GM18868 (cell line): Measurements from ENCODE around the gene CAVIN3.

Source experiments
- ATAC-seq: cut with Tn5 transposase; IDR thresholded peaks from one replicate; pipeline ENCODE4 v1.9.1; 2021; ENCODE audit warnings: mild to moderate bottlenecking, moderate library complexity; ENCODE audit not compliant: unreplicated experiment

CAVIN3 gene

GRCh38 chr11:6320411-6321155 is at the start of gene CAVIN3:
CAVIN3 (minus strand) TSS chr11:6320501; CDS start chr11:6320476, 25 bp downstream.
- ATAC-seq: peak; percentile 67

- no peak for ATAC-seq
Measured at GRCh38 chr11:6365659-6366058, 45.4 kb upstream of the CAVIN3 start.

GRCh38 chr11:6362873-6363678 is 42.8 kb upstream of the CAVIN3 start:
- ATAC-seq: peak; percentile 96

- no peak for ATAC-seq
Measured at GRCh38 chr11:6362185-6362872, 42.0 kb upstream of the CAVIN3 start.

GRCh38 chr11:6360183-6360582 is 39.9 kb upstream of the CAVIN3 start:
- no peak for ATAC-seq

- ATAC-seq: peak; percentile 68
Measured at GRCh38 chr11:6357222-6357621, 36.9 kb upstream of the CAVIN3 start.

GRCh38 chr11:6356503-6357055 is 36.3 kb upstream of the CAVIN3 start:
- no peak for ATAC-seq

GRCh38 chr11:6354651-6355485 is 34.6 kb upstream of the CAVIN3 start:
- no peak for ATAC-seq

- ATAC-seq: peak; percentile 79
Measured at GRCh38 chr11:6353367-6353987, 33.2 kb upstream of the CAVIN3 start.

- ATAC-seq: no peak
Measured at GRCh38 chr11:6351782-6352382, 31.6 kb upstream of the CAVIN3 start.

- no peak for ATAC-seq
Measured at GRCh38 chr11:6350486-6350885, 30.2 kb upstream of the CAVIN3 start.

GRCh38 chr11:6350043-6350442 is 29.7 kb upstream of the CAVIN3 start:
- no peak for ATAC-seq

- no peak for ATAC-seq
Measured at GRCh38 chr11:6345366-6345765, 25.1 kb upstream of the CAVIN3 start.

- no peak for ATAC-seq
Measured at GRCh38 chr11:6336293-6336692, 16.0 kb upstream of the CAVIN3 start.

GRCh38 chr11:6334806-6335205 is 14.5 kb upstream of the CAVIN3 start:
- no peak for ATAC-seq

- no peak for ATAC-seq
Measured at GRCh38 chr11:6333095-6333494, 12.8 kb upstream of the CAVIN3 start.

GRCh38 chr11:6332066-6332465 is 11.8 kb upstream of the CAVIN3 start:
- no peak for ATAC-seq

GRCh38 chr11:6328321-6328720 is 8.0 kb upstream of the CAVIN3 start:
- ATAC-seq: no peak

- no peak for ATAC-seq
Measured at GRCh38 chr11:6327806-6328205, 7.5 kb upstream of the CAVIN3 start.

GRCh38 chr11:6326985-6327384 is 6.7 kb upstream of the CAVIN3 start:
- ATAC-seq: no peak
